ENCODE results near the gene FGD6.
A peak's percentile ranks its signal among the peaks of the same experiment; 100 is the strongest.
"Not testable (repeated sequence)": the region's sequence is repeated elsewhere in the genome, so short reads cannot be mapped to it uniquely, and the experiment has no call there.

Gene FGD6

DNA sequence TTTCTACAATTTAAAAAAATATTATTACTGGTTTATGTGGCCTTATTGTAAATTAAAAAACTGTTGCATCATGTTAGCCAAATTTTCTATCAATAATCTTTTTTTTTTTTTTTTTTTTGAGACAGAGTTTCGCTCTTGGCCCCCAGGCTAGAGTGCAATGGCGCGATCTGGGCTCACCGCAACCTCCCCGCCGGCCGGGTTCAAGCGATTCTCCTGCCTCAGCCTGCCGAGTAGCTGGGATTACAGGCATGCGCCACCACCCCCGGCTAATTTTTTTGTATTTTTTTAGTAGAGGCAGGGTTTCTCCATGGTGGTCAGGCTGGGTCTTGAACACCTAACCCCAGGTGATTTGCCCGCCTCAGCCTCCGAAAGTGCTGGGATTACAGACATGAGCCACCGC is 16.9 kb upstream of the FGD6 start:
- not testable (repeated sequence) for DNase-seq (ENCODE audit: low read depth in 2 of 2)

DNA sequence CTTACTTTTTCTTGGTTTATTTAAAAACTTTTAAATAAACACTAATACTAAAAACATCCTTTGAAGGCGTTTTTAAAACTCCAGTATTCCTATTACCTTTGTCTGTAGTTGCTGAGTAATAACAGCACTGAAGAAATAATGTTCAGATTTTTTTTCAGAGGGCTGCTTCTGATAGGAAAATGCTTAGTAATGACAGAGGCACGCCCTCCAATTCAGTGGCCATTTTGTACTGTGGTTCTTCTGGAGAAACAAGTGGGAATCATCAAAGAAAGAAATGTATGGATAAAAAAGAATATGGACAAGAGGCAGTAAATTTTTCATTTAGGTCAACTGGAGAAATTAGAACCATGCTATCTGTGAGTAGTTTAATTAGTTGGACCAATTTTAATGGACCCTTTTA is 13.9 kb upstream of the FGD6 start:
- no peak for DNase-seq (ENCODE audit: low read depth in 2 of 2)

DNA sequence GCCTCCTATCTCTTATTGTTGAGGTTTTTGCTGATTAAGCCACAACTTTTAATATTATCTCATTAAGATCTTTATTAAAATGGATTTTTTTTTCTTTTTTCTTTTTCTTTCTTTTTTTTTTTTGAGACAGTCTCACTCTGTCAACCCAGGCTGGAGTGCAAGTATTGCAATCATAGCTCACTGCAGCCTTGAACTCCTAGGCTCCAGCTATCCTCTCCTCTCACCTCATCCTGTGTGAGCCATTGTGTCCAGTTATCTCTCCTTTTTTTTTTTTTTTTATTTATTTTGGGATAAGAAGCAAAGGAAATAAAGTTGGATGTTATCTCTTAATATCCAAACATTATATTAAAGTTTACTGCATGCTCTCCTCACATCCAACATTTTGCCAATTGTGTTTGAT is 13.0 kb upstream of the FGD6 start:
- no peak for DNase-seq (ENCODE audit: low read depth in 2 of 2)

DNA sequence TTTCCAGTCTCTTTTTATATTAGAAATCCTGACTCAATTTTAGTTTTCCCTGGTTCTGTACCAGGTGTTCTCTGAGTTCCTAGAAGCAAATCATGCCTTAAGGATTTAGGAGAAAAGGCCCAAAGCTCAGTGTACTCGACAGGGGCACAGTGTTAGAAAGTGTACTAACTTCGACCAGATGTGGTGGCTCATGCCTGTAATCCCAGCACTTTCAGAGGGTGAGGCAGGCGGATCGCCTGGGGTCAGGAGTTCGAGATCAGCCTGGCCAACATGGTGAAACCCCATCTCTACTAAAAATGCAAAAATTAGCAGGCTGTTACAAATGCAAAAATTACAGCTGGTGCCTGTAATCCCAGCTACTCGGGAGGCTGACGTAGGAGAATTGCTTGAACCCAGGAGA is 12.4 kb upstream of the FGD6 start:
- no peak for DNase-seq (ENCODE audit: low read depth in 2 of 2)

DNA sequence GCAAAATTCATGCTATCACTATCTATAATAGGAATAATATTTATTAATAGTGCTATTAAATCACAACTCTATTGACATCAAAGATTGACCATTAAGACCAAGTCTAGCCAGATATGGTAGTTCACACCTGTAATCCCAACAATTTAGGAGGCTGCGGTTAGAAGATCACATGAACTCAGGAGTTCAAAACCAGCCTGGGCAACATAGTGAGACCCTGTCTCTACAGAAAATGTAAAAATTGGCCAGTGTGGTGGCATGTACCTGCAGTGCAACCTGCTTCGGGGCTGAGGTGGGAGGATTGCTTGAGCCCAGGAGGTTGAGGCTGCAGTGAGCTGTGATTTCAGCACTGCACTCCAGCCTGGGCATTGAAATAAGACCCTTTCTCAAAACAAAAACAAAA is 11.3 kb upstream of the FGD6 start:
- no peak for DNase-seq (ENCODE audit: low read depth in 2 of 2)

DNA sequence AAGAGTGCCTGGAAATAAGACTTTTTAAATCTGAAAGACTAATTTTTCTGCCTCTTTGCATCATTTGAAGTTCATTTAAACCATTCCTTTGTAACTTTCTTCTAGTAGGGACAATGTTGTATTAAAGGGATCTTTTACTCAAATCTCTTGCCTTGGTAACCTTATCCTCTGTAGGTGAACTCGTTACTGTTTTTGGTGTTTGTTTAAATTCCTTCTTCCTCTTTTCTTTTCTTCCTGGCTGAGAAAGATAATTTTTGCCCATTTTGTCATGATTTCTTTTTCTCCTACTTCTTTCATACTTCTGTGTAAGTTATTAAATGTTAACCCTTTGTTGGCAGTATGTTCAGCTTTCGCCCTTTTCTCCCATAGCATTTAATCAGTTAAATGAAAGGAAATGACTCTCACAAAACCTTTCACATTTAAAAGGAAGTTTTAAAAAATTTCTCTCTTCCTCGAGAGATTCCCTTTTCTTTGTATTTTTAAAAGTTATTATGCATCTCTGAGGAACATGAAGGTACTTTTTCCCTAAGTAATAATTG is 10.6 kb upstream of the FGD6 start:
- DNase-seq (ENCODE audit: low read depth in 2 of 2) = no peak

DNA sequence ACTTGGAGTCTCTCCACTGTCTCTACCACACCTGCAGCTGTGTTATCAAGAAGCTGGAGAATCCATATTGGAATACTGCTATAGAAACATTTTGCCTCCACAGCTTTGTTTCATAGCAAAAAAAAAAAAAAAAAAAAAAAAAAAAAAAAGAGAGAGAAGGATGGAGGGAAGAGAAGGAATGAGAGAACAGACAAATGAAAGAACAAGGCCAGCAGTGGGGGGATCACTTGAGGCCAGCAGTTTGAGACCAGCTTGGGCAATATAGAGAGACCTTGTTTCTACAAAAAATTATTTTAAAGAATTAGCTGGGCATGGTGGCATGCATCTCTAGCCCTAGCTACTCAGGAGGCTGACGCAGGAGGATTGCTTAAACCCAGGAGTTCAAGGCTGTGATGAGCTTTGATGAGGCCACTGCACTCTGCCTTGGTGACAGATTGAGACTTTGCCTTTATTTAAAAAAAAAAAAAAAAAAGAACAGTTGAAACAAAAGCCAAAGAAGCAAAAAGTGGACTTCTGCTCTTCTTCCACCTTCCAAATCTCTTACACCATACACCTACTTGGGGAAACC is 8.5 kb upstream of the FGD6 start:
- DNase-seq (ENCODE audit: low read depth in 2 of 2) = no peak

DNA sequence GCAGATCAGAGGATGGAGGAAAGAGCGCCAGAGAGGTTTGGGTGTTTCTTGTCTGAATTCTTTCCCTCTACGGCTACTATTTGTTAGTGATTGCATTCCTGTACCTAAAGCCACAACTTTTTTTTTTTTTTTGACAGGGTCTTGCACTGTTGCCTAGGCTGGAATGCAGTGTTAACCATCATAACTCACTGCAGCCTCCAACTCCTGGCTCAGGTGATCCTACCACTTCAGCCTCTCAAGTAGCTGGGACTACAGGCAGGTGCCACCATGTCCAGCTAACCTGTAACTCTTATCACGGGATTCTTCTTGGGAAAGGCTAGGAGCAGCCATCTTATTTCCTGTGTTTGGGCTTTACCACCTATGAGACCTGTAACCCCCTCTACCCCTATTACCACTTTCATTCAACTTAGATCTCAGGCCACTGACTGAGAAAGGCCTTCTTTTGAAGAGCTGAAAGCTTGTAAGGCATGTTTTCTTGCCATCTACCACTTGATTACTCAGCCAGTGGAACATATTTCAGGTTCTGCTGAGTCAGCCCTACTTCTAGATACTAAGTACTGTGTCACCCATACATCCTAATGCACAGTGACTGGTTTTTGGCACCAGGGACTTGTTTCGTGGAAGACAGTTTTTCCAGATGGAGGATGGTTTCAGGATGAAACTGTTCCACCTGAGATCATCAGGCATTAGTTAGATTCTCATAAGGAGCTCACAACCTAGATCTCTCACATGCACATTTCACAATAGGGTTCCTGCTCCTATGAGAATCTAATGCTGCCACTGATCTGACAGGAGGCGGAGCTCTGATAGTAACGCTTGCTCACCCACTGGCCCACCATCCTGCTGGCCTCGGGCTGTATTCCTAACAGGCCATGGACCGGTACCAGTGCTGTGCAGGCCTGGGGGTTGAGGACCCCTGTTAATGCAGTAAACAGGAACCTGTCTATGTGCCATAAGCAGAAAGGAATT is 7.2 kb upstream of the FGD6 start:
- DNase-seq (ENCODE audit: low read depth in 2 of 2) = no peak

DNA sequence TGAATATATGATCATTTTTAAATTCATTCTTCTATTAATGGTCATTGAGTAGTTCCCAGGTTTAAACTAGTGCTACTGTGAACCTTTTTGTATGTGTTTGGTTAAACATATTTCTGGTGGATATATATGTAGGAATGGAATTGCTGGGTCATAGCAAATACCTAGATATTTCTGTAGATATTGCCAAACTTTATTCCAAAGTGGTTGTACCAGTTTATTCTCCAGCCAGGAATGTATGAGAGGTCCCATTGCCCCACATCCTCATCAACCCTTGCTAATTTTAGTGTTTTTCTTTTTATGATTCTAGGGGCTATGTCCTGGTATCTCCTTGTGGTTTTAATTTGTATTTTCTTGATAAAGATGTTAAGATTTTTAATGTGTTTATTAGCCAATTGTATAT is 3.5 kb upstream of the FGD6 start:
- no peak for DNase-seq (ENCODE audit: low read depth in 2 of 2)

DNA sequence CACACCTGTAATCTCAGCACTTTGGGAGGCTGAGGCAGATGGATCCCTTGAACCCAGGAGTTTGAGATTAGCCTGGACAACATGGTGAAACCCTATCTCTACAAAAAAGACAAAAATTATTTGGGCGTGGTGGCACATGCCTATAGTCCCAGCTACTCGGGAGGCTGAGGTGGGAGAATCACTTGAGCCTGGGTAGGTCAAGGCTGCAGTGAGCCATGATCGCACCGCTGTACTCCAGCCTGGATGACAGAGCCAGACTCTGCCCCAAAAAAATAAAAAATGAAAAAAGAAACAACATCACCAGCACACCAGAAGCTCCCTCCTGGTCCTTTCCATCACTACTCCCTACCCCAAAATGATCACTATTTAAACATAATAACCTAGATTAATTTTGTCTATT is 2.9 kb upstream of the FGD6 start:
- no peak for DNase-seq (ENCODE audit: low read depth in 2 of 2)

DNA sequence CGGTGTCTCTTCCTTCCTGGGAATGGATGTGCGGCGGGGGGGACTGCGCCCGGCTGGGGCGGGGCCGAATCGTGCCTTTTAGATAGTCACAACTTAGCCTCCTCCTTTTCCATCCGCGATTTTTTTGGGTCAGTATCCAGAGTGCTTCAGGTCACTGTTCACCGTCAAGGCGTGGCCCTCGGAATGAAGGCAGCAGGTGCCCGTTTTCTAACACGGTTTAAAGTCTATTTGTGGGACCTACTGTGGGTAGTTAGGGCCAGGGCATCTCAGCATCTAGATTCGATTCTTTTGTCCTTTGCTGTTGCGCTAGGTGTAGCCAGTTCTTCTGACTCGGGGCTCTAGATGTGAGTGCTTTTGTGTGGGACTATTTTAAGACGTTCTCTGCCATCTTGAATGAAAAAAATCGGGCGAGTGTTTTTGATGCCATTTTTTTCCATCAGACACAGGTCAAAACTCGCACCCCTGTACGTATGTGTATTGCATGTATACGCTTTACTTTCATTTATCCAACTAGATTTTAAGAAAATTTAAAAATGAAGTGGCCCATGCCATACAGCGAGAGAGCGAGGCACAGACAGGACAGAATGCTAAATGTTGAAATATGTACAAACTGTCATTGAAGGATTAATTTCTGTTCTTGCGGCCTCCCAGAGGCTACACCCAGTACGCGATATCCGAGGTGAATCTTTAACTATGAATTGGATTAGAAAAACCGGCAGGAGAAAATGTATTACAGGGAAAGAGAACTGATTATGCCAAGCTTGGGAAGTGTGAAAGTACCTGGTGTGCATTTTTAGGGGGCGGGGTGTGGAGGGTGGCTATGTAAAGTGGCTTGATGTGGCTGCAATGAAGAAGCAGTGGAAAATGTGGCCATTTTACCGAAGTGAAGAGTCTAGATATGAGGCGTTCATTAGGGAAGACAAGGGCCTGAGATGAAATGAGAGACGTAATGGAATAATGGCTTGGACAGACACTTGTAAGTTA is 1.2 kb upstream of the FGD6 start:
- peak in 1 of 2 donors; percentile 13 for DNase-seq (ENCODE audit: low read depth in 2 of 2)

DNA sequence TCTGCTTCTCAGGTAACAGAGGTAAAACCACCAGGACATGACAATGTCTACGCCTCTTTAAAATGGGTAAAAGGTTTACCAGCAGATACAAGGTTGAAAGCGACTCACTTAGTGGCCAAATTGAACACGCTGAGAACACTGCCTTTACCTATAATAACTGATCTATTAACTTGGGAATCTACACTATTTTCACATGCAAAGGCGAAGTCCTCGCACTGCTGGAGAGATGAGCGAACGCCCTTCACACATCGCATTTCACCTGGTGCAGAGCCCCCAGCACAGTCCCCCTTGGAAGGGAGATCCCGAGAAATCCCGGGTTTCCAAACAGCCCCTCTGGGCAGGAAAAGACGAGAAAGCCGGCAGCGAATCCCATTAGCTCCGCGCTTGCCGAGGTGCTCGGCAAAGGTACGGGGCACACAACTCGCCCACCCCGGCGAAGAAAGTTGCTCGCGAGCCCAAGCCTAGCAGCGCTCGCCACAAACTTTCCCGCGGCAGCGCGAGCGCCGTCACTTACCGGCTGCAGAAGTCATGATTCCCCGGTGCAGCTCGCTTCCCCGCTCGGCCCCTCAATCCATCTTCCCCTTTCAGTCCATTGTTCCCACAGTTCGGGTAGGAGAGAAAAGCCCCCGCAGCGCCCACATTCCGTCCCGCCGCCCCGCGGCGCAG is 423 bp downstream of the FGD6 start:
- DNase-seq (ENCODE audit: low read depth in 2 of 2) = no peak

DNA sequence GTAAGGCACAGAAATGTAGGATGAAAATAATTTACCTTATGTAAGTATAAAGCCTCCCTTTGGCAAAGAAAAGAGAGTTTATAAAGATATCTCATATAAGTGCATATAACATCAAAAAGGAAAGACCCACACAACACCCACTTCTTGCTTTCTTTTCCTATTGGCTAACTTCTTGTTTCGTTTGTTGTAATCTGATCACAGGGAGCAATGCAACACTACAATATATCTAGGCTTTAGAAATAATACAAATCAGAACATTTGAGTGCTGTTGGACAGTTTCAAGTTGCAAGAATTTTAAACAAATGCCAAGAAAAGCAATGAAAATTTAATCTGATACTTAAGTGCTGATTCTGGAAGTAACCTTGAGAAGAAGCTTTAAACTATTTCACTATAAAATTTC is 1.3 kb downstream of the FGD6 start:
- DNase-seq (ENCODE audit: low read depth in 2 of 2) = no peak

DNA sequence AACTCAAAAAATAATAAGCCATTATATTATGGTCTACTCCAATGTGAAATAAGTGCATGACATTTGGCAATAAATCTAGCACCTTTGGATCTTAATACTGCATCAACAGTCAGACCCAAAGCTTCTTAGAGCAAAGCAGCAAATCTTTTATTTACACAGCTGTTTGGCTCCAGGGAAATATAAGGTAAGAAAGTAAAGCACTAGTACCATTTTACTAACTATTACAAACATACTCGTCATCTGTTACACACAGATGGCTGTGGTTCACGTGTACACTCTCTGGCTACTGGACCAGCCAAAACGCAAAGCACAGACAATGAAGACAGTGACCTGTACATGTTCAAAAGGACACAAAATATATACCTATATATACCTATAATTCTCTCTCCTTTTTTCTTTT is 2.8 kb downstream of the FGD6 start:
- no peak for DNase-seq (ENCODE audit: low read depth in 2 of 2)

DNA sequence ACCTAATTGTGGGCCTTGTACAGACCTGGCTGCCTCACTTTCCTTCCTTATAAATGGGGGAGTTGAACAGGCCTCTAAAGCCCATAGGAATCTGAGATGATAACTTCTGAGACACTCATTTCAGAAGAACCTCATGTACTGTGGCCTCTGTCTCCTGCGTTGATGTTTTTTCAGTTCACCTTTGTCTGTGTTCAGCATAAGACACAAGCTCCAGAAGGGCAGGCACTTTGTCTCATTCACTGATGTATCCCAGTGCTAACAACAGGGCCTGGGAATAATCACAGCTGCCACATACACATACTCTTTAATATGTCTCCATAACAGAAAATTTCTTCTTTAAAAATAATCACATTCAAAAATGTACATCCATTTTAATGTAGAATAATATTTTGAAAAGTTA is 3.3 kb downstream of the FGD6 start:
- DNase-seq (ENCODE audit: low read depth in 2 of 2) = no peak

DNA sequence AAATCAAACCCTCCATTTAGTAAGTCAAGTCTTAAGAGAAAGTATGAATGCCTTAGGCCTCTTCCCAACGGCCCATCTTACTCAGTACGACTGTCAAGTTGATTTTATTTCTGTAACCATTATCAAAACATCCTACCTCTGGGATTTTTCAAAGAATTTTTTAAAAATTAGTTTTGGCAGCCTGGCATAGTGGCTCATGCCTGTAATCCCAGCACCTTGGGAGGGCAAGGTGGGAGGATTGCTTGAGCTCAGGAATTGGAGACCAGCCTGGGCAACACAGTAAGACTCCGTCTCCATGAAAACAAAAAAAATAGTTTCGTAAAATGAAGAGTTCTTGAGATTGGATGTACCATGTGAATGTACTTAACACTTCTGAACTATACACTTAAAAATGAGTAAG is 4.1 kb downstream of the FGD6 start:
- no peak for DNase-seq (ENCODE audit: low read depth in 2 of 2)

DNA sequence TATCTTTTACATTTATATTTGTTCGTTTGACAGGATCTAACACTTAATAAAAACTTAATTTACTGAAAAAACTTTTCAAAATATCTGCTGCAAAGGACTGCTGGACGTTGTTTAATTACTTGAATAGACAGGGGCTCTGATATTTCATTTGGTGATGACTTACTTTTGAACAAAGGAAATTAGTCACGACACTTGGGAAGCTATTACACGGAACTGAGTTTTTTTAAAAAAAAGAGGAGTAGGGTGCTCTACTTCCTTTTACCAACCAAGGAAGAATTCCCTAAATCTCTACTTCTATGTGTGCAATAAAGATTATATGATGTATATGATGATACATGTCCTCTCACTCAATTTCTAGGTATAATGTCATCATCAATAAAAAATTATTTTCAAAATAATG is 4.7 kb downstream of the FGD6 start:
- DNase-seq (ENCODE audit: low read depth in 2 of 2) = no peak

DNA sequence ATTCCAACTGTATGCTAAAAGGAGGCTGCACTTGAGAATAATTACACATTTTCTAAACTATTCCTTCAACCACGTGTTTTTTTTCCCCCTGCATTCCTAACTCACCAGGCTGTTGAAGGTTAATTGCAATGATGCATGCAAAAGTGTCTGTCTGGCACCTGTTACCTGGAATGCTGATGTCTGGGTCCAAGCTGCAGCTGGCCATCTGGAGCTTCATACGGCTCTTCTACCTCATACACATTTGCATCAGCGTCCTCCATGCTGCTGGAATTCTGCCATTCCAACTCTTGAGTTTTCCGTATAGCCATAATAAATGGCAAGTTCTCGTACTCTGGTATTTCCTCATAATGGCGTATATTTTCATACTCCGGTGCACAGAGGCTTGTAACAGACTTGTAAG is 8.6 kb downstream of the FGD6 start:
- DNase-seq (ENCODE audit: low read depth in 2 of 2) = no peak

DNA sequence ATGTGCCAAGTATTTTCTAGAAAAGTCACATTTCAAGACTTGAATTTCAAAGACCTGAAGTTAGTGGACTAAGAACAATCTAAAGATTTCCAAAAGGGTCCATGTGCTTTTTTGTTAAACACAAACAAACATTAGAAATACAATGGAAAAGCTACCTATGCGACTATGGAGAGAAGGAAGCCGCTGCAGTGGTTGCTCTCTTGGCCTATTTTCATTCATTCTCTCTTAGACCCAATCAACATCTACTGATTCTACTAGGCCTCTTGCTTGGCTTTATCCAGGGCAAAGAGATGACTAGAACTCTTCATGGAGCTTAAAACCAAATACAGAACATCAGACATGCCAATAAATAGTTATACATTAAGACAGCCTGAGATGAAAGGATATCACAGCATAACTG is 9.9 kb downstream of the FGD6 start:
- no peak for DNase-seq (ENCODE audit: low read depth in 2 of 2)

DNA sequence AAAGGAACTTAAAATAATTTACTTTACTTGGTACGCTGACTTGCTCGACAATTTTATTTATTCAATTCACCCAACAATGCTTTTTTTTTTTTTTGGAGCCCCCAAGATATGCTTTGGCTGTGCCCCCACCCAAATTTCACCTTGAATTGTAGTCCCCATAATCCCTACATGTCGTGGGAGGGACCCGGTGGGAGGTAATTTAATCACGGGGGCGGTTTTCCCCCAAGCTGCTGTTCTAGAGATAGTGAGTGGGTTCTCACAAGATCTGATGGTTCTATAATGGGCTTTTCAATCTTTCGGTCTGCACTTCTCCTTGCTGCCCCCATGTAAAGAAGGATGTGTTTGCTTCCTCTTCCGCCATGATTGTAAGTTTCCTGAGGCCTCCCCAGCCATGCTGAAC is 10.4 kb downstream of the FGD6 start:
- no peak for DNase-seq (ENCODE audit: low read depth in 2 of 2)

DNA sequence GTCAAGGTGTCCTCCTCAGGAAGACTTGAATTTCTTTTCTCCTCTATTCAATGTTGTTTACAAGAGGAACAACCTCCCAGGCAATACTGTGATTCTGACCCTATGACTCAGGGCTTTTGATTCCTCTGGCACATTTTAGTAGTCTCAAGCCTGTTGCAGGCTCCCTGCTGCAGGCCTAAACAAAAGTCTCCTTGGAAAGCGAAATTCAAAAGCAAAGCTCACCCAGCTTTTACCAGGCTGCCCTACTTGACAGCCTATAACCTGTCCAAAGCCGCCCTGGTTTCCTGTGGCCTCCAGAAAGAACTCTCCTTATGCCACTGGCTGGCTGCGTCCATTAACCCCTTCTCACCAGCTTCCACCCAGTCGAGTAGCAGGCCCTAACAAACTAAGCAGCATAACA is 11.6 kb downstream of the FGD6 start:
- DNase-seq (ENCODE audit: low read depth in 2 of 2) = no peak

Data from activated CD4-positive, alpha-beta T cell treated with anti-CD3 and anti-CD28 coated beads for 24 hours (primary cell).